ENCODE results near the gene ROBO4.

Gene ROBO4

GRCh38 chr11:124839128-124839971, 58.3 kb downstream of the ROBO4 start:
- no peak for DNase-seq

GRCh38 chr11:124838805-124839127, 58.9 kb downstream of the ROBO4 start:
- no peak for DNase-seq

GRCh38 chr11:124837491-124837856, 60.2 kb downstream of the ROBO4 start:
- DNase-seq = no peak

- DNase-seq = no peak
Measured at GRCh38 chr11:124835918-124836317, 61.7 kb downstream of the ROBO4 start.

GRCh38 chr11:124834526-124835180, 63.0 kb downstream of the ROBO4 start:
- no peak for DNase-seq
